Measurements from ENCODE around the gene TMEM62.
"Not testable (repeated sequence)": the region's sequence is repeated elsewhere in the genome, so short reads cannot be mapped to it uniquely, and the experiment has no call there.

TMEM62 gene

GRCh38 chr15:43219929-43220928, 86.8 kb downstream of the TMEM62 start:
- no peak for TF ChIP-seq MYC (IDR thresholded peaks at IDR 0.05; ENCODE audit: low read depth, low read length)
- no peak for TF ChIP-seq POLR2A (IDR thresholded peaks at IDR 0.05; ENCODE audit: extremely low read depth, insufficient read length)
- no peak for TF ChIP-seq CTCF (IDR thresholded peaks at IDR 0.05; ENCODE audit: low read depth, low read length)
- no peak for TF ChIP-seq MAX (IDR thresholded peaks at IDR 0.05; ENCODE audit: low read depth, low read length)
- H3K4me3 ChIP-seq (ENCODE audit: low read depth, low read length), result no peak overlapping the region
- no peak for DNase-seq (ENCODE audit: low read depth)

- H3K4me3 ChIP-seq (ENCODE audit: low read depth, low read length), result no peak within 1 kb of the TSS
- TF ChIP-seq MAX (IDR thresholded peaks at IDR 0.05; ENCODE audit: low read depth, low read length) (no peak), CTCF (IDR thresholded peaks at IDR 0.05; ENCODE audit: low read depth, low read length) (no peak), MYC (IDR thresholded peaks at IDR 0.05; ENCODE audit: low read depth, low read length) (no peak), POLR2A (IDR thresholded peaks at IDR 0.05; ENCODE audit: extremely low read depth, insufficient read length) (no peak)
- no peak for DNase-seq (ENCODE audit: low read depth)
These were observed 87.6 kb downstream of the TMEM62 start, which contains the start of gene EPB42 for GRCh38 chr15:43220991-43221403. EPB42 (minus strand) TSS chr15:43221018; CDS start chr15:43220825, 193 bp downstream.

- no peak overlapping the region for H3K4me3 ChIP-seq (ENCODE audit: low read depth, low read length)
- no peak for TF ChIP-seq MAX (IDR thresholded peaks at IDR 0.05; ENCODE audit: low read depth, low read length)
- TF ChIP-seq MYC (IDR thresholded peaks at IDR 0.05; ENCODE audit: low read depth, low read length), result no peak
- no peak for TF ChIP-seq CTCF (IDR thresholded peaks at IDR 0.05; ENCODE audit: low read depth, low read length)
- no peak for TF ChIP-seq POLR2A (IDR thresholded peaks at IDR 0.05; ENCODE audit: extremely low read depth, insufficient read length)
- no peak for DNase-seq (ENCODE audit: low read depth)
These were observed 88.0 kb downstream of the TMEM62 start for GRCh38 chr15:43221422-43221821.

GRCh38 chr15:43225201-43225949, 92.0 kb downstream of the TMEM62 start:
- TF ChIP-seq MAX (IDR thresholded peaks at IDR 0.05; ENCODE audit: low read depth, low read length), result no peak; the same call in 1 of the 2 replicates
- peak; percentile 77 for TF ChIP-seq CTCF (IDR thresholded peaks at IDR 0.05; ENCODE audit: low read depth, low read length)
- DNase-seq (ENCODE audit: low read depth), result peak; percentile 85

GRCh38 chr15:43225950-43226255, 92.5 kb downstream of the TMEM62 start:
- not testable (repeated sequence) for DNase-seq (ENCODE audit: low read depth); H3K4me3 ChIP-seq (ENCODE audit: low read depth, low read length)

More at GRCh38 chr15:43225201-43225949, 92.0 kb downstream of the TMEM62 start:
- H3K4me3 ChIP-seq (ENCODE audit: low read depth, low read length), result no peak overlapping the region

All from NB4 (cell line).